Kidney epithelial cell (primary cell): ENCODE data around the gene GDNF. TPM values are rescaled to one million over a fixed set of nuclear protein-coding genes. Genes with fewer than 3 reads are reported as not detected.

ENCODE experiments used
- DNase-seq: peaks from one replicate; pipeline ENCODE4 v3.0.0-alpha.2; 2010; ENCODE audit warnings: low read depth
- H3K27me3 ChIP-seq: 2 replicates; pipeline ENCODE4 v1.6.0; 2011; ENCODE audit warnings: low read length; ENCODE audit not compliant: control insufficient read depth, insufficient read depth
- H3K36me3 ChIP-seq: 2 replicates; pipeline ENCODE4 v1.5.1; 2011; ENCODE audit warnings: low read length; ENCODE audit not compliant: control insufficient read depth, insufficient read depth
- H3K4me3 ChIP-seq: 2 replicates; pipeline ENCODE4 v1.5.1; 2011; ENCODE audit warnings: low read depth, mild to moderate bottlenecking, control low read depth, low read length
- total RNA-seq: library from RNA; depleted of rRNA; stranded (reverse); fragments of >200 nt; gene quantifications from 2 replicates; pipeline ENCODE4 v1.2.3, GENCODE V29; 2015
- TF ChIP-seq, protein P1 (sequence below): IDR thresholded peaks from 2 replicates; pipeline ENCODE4 v1.5.1; 2011; ENCODE audit warnings: mild to moderate bottlenecking, moderate library complexity, low read length, control low read depth, inconsistent platforms; ENCODE audit not compliant: insufficient read depth, poor library complexity, severe bottlenecking

The GDNF gene
- total RNA-seq, 1 donor from 2014 or later, result 1.0 TPM

DNA sequence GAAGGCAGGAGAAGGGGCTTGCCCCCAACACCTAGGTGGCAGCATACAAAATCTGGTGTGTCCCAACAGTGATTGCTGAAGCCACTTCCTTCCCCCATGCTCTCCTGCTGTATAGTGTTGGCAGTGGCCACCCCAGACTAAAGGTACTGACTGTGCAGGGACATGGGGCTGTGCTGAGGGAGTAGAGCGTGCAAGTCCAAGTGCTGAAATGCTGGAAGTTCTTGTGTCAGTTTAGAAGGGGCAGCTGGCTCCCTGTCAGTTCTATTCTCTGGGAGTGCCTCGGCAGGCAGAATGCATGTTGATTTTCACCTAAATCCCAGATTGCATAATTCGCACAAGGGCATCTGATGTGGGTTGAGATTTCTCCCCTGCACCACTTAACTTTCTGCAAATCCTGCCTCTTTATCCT is 68.6 kb downstream of the GDNF start:
- Histone ChIP-seq H3K4me3 (no peak overlapping the region), H3K36me3 (no peaks in the 10 kb centered on the region), H3K27me3 (no peaks in the 10 kb centered on the region)
- DNase-seq, result no peak
- TF ChIP-seq, protein P1, sequence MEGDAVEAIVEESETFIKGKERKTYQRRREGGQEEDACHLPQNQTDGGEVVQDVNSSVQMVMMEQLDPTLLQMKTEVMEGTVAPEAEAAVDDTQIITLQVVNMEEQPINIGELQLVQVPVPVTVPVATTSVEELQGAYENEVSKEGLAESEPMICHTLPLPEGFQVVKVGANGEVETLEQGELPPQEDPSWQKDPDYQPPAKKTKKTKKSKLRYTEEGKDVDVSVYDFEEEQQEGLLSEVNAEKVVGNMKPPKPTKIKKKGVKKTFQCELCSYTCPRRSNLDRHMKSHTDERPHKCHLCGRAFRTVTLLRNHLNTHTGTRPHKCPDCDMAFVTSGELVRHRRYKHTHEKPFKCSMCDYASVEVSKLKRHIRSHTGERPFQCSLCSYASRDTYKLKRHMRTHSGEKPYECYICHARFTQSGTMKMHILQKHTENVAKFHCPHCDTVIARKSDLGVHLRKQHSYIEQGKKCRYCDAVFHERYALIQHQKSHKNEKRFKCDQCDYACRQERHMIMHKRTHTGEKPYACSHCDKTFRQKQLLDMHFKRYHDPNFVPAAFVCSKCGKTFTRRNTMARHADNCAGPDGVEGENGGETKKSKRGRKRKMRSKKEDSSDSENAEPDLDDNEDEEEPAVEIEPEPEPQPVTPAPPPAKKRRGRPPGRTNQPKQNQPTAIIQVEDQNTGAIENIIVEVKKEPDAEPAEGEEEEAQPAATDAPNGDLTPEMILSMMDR, result no peak

DNA sequence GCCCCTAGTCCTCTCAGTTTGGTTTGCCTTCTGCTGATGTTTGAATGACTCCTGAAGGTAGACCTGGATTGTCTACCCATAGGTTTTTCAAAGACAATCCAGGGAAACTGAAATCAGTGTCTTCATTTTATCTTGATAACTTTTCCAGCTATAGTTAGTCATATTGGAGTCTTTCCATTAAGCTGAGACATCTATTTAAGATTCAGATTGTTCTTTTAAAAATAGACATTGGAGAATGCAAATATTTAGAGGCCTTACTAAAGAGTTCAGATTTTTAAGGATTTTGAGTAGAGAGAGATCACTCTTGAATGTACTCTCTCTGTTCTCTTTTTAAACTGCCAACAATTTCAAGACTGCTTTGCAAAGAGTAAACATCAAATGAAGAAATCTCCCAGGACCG is 69.1 kb downstream of the GDNF start:
- Histone ChIP-seq H3K36me3 (no peaks in the 10 kb centered on the region), H3K27me3 (no peaks in the 10 kb centered on the region), H3K4me3 (no peak overlapping the region)
- TF ChIP-seq, protein P1, result no peak
- no peak for DNase-seq

GRCh38 chr5:37769840-37770239 is 70.0 kb downstream of the GDNF start:
- DNase-seq, result no peak
- Histone ChIP-seq H3K4me3 (no peak overlapping the region), H3K36me3 (no peaks in the 10 kb centered on the region), H3K27me3 (no peaks in the 10 kb centered on the region)
- TF ChIP-seq, protein P1, result no peak

DNA sequence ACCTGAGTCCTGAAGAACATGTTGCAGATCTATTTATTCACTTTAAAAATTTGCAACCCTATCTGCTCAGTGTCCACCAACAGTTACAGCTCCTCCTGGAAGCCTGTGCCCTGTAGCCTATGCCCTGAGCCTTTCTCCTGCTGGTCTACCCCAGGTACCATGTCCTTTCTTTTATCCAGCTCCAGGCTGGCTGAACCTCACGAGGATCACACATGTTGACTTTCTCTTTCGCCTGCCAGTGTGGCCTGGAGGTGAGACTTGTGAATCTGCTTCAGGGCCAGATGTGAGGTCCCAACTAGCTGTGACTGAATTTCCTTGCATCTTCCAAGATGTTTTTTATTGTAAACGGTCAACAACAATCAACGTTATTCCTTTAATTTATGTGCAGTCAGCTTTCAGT is 70.7 kb downstream of the GDNF start:
- H3K27me3 ChIP-seq, result no peaks in the 10 kb centered on the region

DNA sequence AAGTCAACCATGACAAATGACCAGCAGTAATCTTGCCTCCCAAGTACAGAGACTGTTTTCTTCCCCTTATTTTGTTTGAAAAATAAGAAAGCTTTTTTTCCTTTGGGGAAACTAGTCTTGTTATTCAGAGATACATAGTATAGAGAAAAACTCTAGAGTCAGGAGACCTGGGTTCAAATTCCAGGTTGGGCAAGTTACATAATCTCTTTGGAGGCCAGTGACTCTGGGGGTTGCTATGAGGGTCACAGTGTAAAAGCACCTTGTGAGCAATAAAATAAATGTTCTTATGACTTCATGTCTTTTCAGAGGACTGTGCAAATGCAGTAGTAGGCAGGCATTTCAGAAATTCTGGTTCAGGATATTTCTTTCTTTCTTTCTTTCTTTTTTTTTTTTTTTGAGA is 71.5 kb downstream of the GDNF start:
- no peaks in the 10 kb centered on the region for H3K27me3 ChIP-seq
- TF ChIP-seq, protein P1, result no peak
- no peaks in the 10 kb centered on the region for H3K36me3 ChIP-seq
- DNase-seq, result no peak
- H3K4me3 ChIP-seq, result no peak overlapping the region

More for the DNA sequence above, 70.7 kb downstream of the GDNF start:
- Histone ChIP-seq H3K4me3 (no peak overlapping the region), H3K36me3 (no peaks in the 10 kb centered on the region)
- no peak for DNase-seq
- TF ChIP-seq, protein P1, result no peak

DNA sequence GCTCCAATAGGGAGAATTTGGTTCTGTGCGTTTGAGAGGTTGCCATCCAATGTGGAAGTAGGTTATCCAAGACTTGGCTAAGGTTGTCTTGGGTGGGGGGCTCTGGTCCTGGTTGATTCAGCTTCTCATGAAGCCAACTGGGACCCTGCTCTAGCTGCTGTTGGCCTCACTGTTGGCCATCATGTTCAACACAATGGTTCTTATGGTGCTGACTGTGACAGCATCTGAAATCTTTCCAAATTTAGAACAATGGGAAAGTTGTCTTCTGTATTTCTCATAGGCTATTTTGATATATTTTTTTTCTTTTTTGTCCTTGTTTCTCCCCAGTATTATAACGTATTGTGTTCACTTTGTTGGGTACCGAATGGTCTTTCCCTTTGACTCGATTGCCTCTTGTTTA is 71.9 kb downstream of the GDNF start:
- Histone ChIP-seq H3K36me3 (no peaks in the 10 kb centered on the region), H3K27me3 (no peaks in the 10 kb centered on the region), H3K4me3 (no peak overlapping the region)
- DNase-seq, result no peak
- TF ChIP-seq, protein P1, result no peak
